Thoracic aorta (tissue), 2 donors: Measurements from ENCODE around the gene OR12D1. TPM values are rescaled to one million over a fixed set of nuclear protein-coding genes. Genes with fewer than 3 reads are reported as not detected.

Experiments used
- ATAC-seq: fragments of 150-250 bp; one replicate; pipeline ENCODE4 v1.8.0; 2017; ENCODE audit warnings: low read depth; ENCODE audit not compliant: insufficient number of reproducible peaks, low FRiP score
- DNase-seq: peaks from one replicate; pipeline ENCODE4 v3.0.0-alpha.2; 2020; ENCODE audit warnings: low spot score
- H3K27ac ChIP-seq, 2 donors: fragments of 200-600 bp; sonication (generic); 1 replicate in 1 of 2; 2 replicates in 1 of 2; pipeline ENCODE4 v1.5.1; 2016; ENCODE audit warnings: mild to moderate bottlenecking in 2 of 2, moderate library complexity in 2 of 2
- H3K27me3 ChIP-seq: fragments of 200-600 bp; sonication (generic); replicated peaks from 2 replicates; pipeline ENCODE4 v1.6.0; 2016; ENCODE audit warnings: mild to moderate bottlenecking; ENCODE audit not compliant: insufficient read depth
- H3K36me3 ChIP-seq: fragments of 200-600 bp; sonication (generic); one replicate; pipeline ENCODE4 v1.5.1; 2016
- H3K4me1 ChIP-seq, 2 donors: fragments of 200-600 bp; sonication (generic); 1 replicate in 1 of 2; 2 replicates in 1 of 2; pipeline versions ENCODE4 v1.5.1 to v1.6.0; 2016; ENCODE audit warnings: low read depth in 2 of 2, mild to moderate bottlenecking in 1 of 2; ENCODE audit not compliant: control insufficient read depth in 1 of 2
- H3K4me3 ChIP-seq: fragments of 200-600 bp; sonication (generic); 2 replicates; pipeline ENCODE4 v1.5.1; 2016; ENCODE audit warnings: mild to moderate bottlenecking
- H3K9me3 ChIP-seq: fragments of 200-600 bp; sonication (generic); 2 replicates; pipeline ENCODE4 v1.5.1; 2016
- total RNA-seq, 2 donors: library from RNA; depleted of rRNA; stranded (reverse); fragments of >200 nt; gene quantifications; one replicate each; pipeline versions ENCODE4 v1.1.0 to v1.2.3, GENCODE V29; 2016
- TF ChIP-seq, protein P1 (sequence below): fragments of 200-600 bp; sonication (generic); IDR thresholded peaks from one replicate; pipeline ENCODE4 v1.5.1; 2019; ENCODE audit warnings: antibody characterized with exemption

The OR12D1 gene
- total RNA-seq, 2 donors from 2014 or later: not detected

DNA sequence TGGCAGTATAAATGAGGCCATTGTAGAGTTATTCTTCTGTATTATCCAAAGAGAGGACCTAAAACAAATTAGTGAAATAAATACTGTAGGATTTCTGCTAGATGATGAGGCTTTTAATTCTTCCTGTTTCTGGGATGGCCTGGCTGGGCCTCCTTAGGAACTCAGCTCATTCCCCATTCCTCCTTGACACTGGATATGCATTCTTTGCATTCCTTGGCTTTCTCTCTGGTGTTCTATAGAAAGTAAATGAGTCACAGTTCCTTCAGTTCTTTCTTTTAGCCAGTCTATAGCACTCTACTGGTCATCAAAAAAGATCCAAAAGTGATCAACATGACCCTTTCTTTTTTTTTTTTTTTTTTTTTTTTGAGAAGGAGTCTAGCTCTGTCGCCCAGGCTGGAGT, 32.9 kb downstream of the OR12D1 start:
- Histone ChIP-seq H3K9me3 (no peaks in the 10 kb centered on the region), H3K27me3 (no peaks in the 10 kb centered on the region), H3K4me3 (no peak overlapping the region), H3K4me1 (no peaks in the 10 kb centered on the region), H3K36me3 (no peaks in the 10 kb centered on the region), H3K27ac (no peak overlapping the region)
- no peak for DNase-seq
- ATAC-seq: no peak
- TF ChIP-seq, protein P1, sequence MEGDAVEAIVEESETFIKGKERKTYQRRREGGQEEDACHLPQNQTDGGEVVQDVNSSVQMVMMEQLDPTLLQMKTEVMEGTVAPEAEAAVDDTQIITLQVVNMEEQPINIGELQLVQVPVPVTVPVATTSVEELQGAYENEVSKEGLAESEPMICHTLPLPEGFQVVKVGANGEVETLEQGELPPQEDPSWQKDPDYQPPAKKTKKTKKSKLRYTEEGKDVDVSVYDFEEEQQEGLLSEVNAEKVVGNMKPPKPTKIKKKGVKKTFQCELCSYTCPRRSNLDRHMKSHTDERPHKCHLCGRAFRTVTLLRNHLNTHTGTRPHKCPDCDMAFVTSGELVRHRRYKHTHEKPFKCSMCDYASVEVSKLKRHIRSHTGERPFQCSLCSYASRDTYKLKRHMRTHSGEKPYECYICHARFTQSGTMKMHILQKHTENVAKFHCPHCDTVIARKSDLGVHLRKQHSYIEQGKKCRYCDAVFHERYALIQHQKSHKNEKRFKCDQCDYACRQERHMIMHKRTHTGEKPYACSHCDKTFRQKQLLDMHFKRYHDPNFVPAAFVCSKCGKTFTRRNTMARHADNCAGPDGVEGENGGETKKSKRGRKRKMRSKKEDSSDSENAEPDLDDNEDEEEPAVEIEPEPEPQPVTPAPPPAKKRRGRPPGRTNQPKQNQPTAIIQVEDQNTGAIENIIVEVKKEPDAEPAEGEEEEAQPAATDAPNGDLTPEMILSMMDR: no peak

GRCh38 chr6:29451471-29452193, 36.9 kb downstream of the OR12D1 start:
- H3K4me1 ChIP-seq: no peaks in the 10 kb centered on the region
- no peaks in the 10 kb centered on the region for H3K27me3 ChIP-seq
- no peak overlapping the region for H3K27ac ChIP-seq
- H3K9me3 ChIP-seq: no peaks in the 10 kb centered on the region
- H3K36me3 ChIP-seq: no peaks in the 10 kb centered on the region
- no peak overlapping the region for H3K4me3 ChIP-seq
- ATAC-seq: no peak
- no peak for DNase-seq
- TF ChIP-seq, protein P1: no peak

DNA sequence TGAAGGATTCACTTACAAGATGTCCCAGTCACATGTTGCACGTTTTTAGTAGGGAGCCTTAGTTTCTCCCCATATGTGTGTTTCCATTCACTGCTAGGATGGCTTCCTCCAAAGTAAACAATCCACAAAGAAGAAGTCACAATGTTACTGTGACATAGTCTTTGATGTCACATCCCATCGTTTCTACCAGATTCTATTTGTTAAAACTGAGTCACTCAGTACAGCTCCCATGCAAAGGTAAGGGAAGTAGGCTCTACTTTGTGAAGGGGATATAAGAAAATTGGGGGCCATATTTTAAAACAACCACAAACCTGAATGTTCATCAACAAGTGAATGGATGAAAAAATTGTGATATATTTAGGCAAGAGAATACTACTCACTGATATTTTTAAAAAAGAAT, 42.2 kb downstream of the OR12D1 start, which contains the start of the genes OR11A1 and OR2H1:
Gene OR11A1 (minus strand): TSS at position 101 of the 400 bp plus-strand sequence. CDS start 29,430 bp downstream, outside the sequence.
Gene OR2H1 (plus strand): TSS at position 185 of the 400 bp plus-strand sequence. CDS start 4,615 bp downstream, outside the sequence.
- H3K27me3 ChIP-seq: no peaks in the 10 kb centered on the region
- no peak within 1 kb of the TSS for H3K4me3 ChIP-seq
- no peaks in the 10 kb centered on the region for H3K9me3 ChIP-seq
- no peaks in the 10 kb centered on the region for H3K36me3 ChIP-seq
- DNase-seq: no peak
- TF ChIP-seq, protein P1: no peak
- no peak for ATAC-seq
- no peaks in the 10 kb centered on the region for H3K4me1 ChIP-seq
- H3K27ac ChIP-seq: no peak within 1 kb of the TSS

DNA sequence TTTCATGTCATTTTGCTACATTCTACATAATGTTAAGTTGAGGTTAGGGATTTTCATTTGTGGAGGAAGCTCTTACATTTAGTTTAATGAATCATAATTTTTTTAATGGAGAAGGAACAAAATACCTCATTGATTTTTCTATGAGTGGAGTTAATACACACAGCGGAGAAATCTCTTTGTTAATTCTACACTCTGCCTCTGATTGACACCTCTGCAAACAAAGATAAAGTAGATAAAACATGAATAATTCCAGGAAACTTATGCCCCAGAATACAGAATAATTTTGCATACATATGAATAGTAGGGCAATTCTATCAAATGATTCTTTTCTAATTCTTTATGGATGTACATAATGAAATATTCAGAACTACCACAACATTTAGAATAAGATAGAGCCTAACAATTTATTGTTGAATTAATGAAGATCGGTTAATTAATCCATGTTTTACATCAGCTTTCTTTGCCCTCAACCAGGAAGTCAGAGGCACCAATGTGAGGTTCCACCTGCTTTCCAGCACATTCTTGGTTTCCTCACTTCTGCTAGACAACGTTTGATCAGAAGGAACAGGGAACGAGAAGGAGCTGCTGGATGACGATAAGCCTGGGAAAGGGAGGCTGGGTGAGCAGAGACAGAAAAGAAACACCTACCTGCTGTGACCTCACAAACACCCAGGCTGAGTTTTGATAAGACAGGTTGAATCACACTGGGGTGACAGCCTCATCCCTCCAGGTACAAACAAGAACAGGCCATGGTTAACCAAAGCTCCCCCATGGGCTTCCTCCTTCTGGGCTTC, 46.5 kb downstream of the OR12D1 start:
- no peaks in the 10 kb centered on the region for H3K9me3 ChIP-seq
- TF ChIP-seq, protein P1: no peak
- no peaks in the 10 kb centered on the region for H3K27me3 ChIP-seq
- H3K27ac ChIP-seq: no peak overlapping the region
- H3K4me3 ChIP-seq: no peak overlapping the region
- H3K36me3 ChIP-seq: no peaks in the 10 kb centered on the region
- no peaks in the 10 kb centered on the region for H3K4me1 ChIP-seq
- DNase-seq (no peak), ATAC-seq (no peak)

- DNase-seq: no peak
- no peak for ATAC-seq
- H3K36me3 ChIP-seq: no peaks in the 10 kb centered on the region
- H3K4me3 ChIP-seq: no peak overlapping the region
- no peak overlapping the region for H3K27ac ChIP-seq
- no peaks in the 10 kb centered on the region for H3K4me1 ChIP-seq
- H3K9me3 ChIP-seq: no peaks in the 10 kb centered on the region
- H3K27me3 ChIP-seq: no peaks in the 10 kb centered on the region
- TF ChIP-seq, protein P1: no peak
Observed at GRCh38 chr6:29462022-29462421, 47.3 kb downstream of the OR12D1 start.
